Measurements from ENCODE around the gene NDRG3. TPM values are rescaled to one million over a fixed set of nuclear protein-coding genes. Genes with fewer than 3 reads are reported as not detected.

NDRG3 gene
- total RNA-seq, 1 experiment from 2014 or later: 23.6 TPM

- peak within 1 kb of the TSS; percentile 44 to 85 (median 76); a peak in 5 of 7 replicates for H3K27ac Mint-ChIP-seq
- no peak within 1 kb of the TSS for H3K9ac ChIP-seq (ENCODE audit: extremely low read depth, insufficient read length, low read length)
- H2BK15ac ChIP-seq (ENCODE audit: low read depth, low read length): no peak within 1 kb of the TSS
- no peak within 1 kb of the TSS for H4K8ac ChIP-seq (replicated peaks; ENCODE audit: insufficient read length, low read depth, low read length)
- H3K56ac ChIP-seq (ENCODE audit: insufficient read length, low read depth, low read length): no peak within 1 kb of the TSS
- H2BK12ac ChIP-seq (ENCODE audit: insufficient read length, low read depth, low read length): no peak within 1 kb of the TSS
- H3K9me3 Mint-ChIP-seq: no peaks in the 10 kb centered on the region
- H4K20me1 ChIP-seq (ENCODE audit: control insufficient read depth, insufficient read depth, insufficient read length): no peaks in the 10 kb centered on the region
- no peak within 1 kb of the TSS for H2BK5ac ChIP-seq (ENCODE audit: insufficient read length, low read length)
- H3K4me1 Mint-ChIP-seq: peaks cover 33% of the 10 kb centered on the region in 2 experiments
- H3K14ac ChIP-seq (ENCODE audit: insufficient read depth, low read length): no peak within 1 kb of the TSS
- H3T11ph ChIP-seq (ENCODE audit: low read length): no peak within 1 kb of the TSS
- H3K23me2 ChIP-seq (ENCODE audit: insufficient read length, low read depth, low read length, poor library complexity, severe bottlenecking): no peaks in the 10 kb centered on the region
- no peak within 1 kb of the TSS for H3K4ac ChIP-seq (ENCODE audit: low read depth, low read length)
- WGBS (ENCODE audit: extremely low coverage, insufficient read length, low lambda C conversion rate): no CpG with 5 or more reads among the region's 9 CpGs
- H3K23ac ChIP-seq (ENCODE audit: insufficient read length, low read depth, low read length): no peak within 1 kb of the TSS
- H4K5ac ChIP-seq (ENCODE audit: insufficient read length, low read depth, low read length): no peak within 1 kb of the TSS
- H3K9me3 ChIP-seq (ENCODE audit: control insufficient read depth, low read depth, low read length): no peaks in the 10 kb centered on the region
- no peak for DNase-seq
- H4K91ac ChIP-seq (ENCODE audit: insufficient read length, low read depth, low read length): no peak within 1 kb of the TSS
- H3K27me3 Mint-ChIP-seq (ENCODE audit: low read depth): no peaks in the 10 kb centered on the region; the same call in 1 of the 2 replicates
- no peak within 1 kb of the TSS for H3K4me2 ChIP-seq (ENCODE audit: insufficient read depth, insufficient read length, low read length)
- H2AK5ac ChIP-seq (ENCODE audit: insufficient read length, low read length): no peak within 1 kb of the TSS
- H3K18ac ChIP-seq (ENCODE audit: insufficient read length, low read depth, low read length): no peak within 1 kb of the TSS
- no peak within 1 kb of the TSS for H3K4me3 Mint-ChIP-seq
- peak within 1 kb of the TSS; percentile 30 for H2BK120ac ChIP-seq (ENCODE audit: low read depth, low read length, poor library complexity, severe bottlenecking)
- H3K79me1 ChIP-seq (ENCODE audit: insufficient read depth, low read depth, low read length, poor library complexity, severe bottlenecking): no peaks in the 10 kb centered on the region
- H2BK20ac ChIP-seq (ENCODE audit: low read depth, low read length, poor library complexity, severe bottlenecking): no peak within 1 kb of the TSS
- H3K27me3 ChIP-seq (ENCODE audit: insufficient read depth, low read length): no peaks in the 10 kb centered on the region
- H3K36me3 Mint-ChIP-seq (ENCODE audit: insufficient read depth in 1 of 3, low read depth in 3 of 3): no peaks in the 10 kb centered on the region
- TF ChIP-seq, protein P1, sequence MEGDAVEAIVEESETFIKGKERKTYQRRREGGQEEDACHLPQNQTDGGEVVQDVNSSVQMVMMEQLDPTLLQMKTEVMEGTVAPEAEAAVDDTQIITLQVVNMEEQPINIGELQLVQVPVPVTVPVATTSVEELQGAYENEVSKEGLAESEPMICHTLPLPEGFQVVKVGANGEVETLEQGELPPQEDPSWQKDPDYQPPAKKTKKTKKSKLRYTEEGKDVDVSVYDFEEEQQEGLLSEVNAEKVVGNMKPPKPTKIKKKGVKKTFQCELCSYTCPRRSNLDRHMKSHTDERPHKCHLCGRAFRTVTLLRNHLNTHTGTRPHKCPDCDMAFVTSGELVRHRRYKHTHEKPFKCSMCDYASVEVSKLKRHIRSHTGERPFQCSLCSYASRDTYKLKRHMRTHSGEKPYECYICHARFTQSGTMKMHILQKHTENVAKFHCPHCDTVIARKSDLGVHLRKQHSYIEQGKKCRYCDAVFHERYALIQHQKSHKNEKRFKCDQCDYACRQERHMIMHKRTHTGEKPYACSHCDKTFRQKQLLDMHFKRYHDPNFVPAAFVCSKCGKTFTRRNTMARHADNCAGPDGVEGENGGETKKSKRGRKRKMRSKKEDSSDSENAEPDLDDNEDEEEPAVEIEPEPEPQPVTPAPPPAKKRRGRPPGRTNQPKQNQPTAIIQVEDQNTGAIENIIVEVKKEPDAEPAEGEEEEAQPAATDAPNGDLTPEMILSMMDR (conservative IDR thresholded peaks at IDR 0.05): no peak
- no peak within 1 kb of the TSS for H2AFZ ChIP-seq (ENCODE audit: low read length)
- no peaks in the 10 kb centered on the region for H3K79me2 ChIP-seq (ENCODE audit: insufficient read depth, low read length)
- peaks cover 8% of the 10 kb centered on the region; the same call in 1 of the 2 replicates for H3K4me1 ChIP-seq (ENCODE audit: insufficient read depth, low read length)
- H3K27ac ChIP-seq (ENCODE audit: insufficient read length, low read depth, low read length): no peak within 1 kb of the TSS
Observed at GRCh38 chr20:36645998-36646397, 99.9 kb downstream of the NDRG3 start, which contains the start of gene SLA2. TSS of gene SLA2 (minus strand) at chr20:36646196. CDS start at chr20:36641335, 4,861 bp downstream.
